NCI-H748 (cell line): ENCODE results near the gene DENND2D.

Experiments
- DNase-seq: peaks from one replicate; lab custom pipeline; 2025; ENCODE audit not compliant: unreplicated experiment; lab: John Stamatoyannopoulos, UW

The DENND2D gene

GRCh38 chr1:111183308-111184069 is 17.0 kb downstream of the DENND2D start:
- no peak for DNase-seq

GRCh38 chr1:111182052-111182451 is 18.4 kb downstream of the DENND2D start:
- DNase-seq, result no peak

- no peak for DNase-seq
These were observed 20.4 kb downstream of the DENND2D start for GRCh38 chr1:111179968-111180533.

- DNase-seq, result no peak
These were observed 23.8 kb downstream of the DENND2D start for GRCh38 chr1:111176678-111177077.

- no peak for DNase-seq
These were observed 25.1 kb downstream of the DENND2D start for GRCh38 chr1:111175349-111175748.

- no peak for DNase-seq
These were observed 26.4 kb downstream of the DENND2D start for GRCh38 chr1:111174070-111174469.

- DNase-seq, result no peak
These were observed 28.0 kb downstream of the DENND2D start for GRCh38 chr1:111172463-111172862.

GRCh38 chr1:111164151-111164550 is 36.3 kb downstream of the DENND2D start:
- no peak for DNase-seq

- DNase-seq, result no peak
These were observed 37.1 kb downstream of the DENND2D start for GRCh38 chr1:111163363-111163762.

- DNase-seq, result no peak
These were observed 38.0 kb downstream of the DENND2D start for GRCh38 chr1:111162488-111162880.

- DNase-seq, result no peak
These were observed 38.5 kb downstream of the DENND2D start for GRCh38 chr1:111161843-111162487.

- DNase-seq, result no peak
These were observed 43.0 kb downstream of the DENND2D start for GRCh38 chr1:111157431-111157830.

- DNase-seq, result no peak
These were observed 46.1 kb downstream of the DENND2D start for GRCh38 chr1:111154021-111154999.

GRCh38 chr1:111151838-111152237 is 48.6 kb downstream of the DENND2D start:
- no peak for DNase-seq

GRCh38 chr1:111148376-111148881 is 52.0 kb downstream of the DENND2D start:
- DNase-seq, result no peak

GRCh38 chr1:111147948-111148347 is 52.5 kb downstream of the DENND2D start:
- no peak for DNase-seq

- no peak for DNase-seq
These were observed 54.3 kb downstream of the DENND2D start for GRCh38 chr1:111145963-111146768.

- DNase-seq, result no peak
These were observed 54.9 kb downstream of the DENND2D start for GRCh38 chr1:111145542-111145941.

GRCh38 chr1:111142356-111142975 is 58.0 kb downstream of the DENND2D start:
- no peak for DNase-seq
